Stimulated activated CD8-positive, alpha-beta memory T cell treated with anti-CD3 and anti-CD28 coated beads, Interleukin-4, amount 100 ng/mL, for 1 hour (primary cell): Measurements from ENCODE around the gene DIO3.
"Not testable (repeated sequence)": the region's sequence is repeated elsewhere in the genome, so short reads cannot be mapped to it uniquely, and the experiment has no call there.

ENCODE experiments used
- DNase-seq, 2 donors: peaks; one replicate each; pipeline ENCODE4 v3.0.0-alpha.2; 2020; ENCODE audit warnings: low read depth in 2 of 2, low spot score in 1 of 2

DIO3 gene

DNA sequence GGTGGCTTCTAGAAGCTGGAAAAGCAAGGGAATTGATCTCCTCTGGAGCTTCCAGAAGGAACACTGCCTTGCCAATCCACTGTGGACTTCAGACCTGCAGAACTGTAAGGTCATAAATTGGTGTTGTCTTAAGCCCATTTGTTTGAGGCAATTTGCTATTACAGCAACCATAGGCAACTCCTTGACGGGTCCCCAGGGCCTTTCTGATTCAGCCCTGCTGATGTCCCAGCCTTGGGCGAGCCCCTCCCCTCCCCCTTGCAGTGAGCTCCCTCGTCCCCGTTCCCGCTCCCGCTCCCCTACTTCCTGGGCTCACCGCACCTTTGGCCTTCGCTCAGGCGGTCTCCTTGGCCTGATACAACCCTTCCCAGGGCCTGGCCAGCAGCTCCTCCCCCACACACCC lies 18.9 kb upstream of the DIO3 start:
- no peak for DNase-seq

DNA sequence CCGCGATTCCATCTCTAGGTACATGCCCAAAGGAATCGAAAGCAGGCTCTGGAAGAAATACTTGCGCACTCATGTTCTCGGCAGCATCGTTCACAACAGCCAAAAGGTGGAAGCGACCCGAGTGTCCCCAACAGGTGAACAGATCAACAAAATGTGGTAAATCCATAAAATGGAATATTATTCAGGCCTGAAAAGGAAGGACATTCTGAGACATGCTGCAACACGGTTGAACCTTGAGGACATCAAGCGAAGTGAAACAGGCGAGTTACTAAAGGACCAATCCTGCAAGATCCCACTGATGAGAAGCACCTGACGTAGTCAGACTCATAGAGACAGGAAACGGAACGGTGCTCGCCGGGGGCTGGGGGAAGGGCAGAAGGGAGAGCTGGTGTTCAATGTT lies 17.5 kb upstream of the DIO3 start:
- no peak for DNase-seq

DNA sequence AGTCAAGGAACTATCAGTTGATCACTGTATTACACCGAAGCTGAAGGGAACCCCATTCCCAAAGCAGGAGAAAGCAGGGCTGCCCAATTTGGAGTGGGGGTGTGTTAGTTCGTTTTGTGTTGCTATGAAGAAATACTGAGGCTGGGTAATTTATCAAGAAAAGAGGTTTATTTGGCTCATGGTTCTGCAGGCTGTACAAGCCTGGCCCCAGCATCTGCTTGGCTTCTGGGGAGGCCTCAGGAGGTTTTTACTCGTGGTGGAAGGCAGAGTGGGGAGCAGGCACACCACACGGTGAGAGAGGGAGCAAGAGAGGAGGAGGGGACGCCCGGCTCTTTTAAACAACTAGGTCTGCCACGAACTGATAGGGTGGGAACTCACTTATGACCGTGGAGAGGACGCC lies 16.7 kb upstream of the DIO3 start:
- DNase-seq: no peak

DNA sequence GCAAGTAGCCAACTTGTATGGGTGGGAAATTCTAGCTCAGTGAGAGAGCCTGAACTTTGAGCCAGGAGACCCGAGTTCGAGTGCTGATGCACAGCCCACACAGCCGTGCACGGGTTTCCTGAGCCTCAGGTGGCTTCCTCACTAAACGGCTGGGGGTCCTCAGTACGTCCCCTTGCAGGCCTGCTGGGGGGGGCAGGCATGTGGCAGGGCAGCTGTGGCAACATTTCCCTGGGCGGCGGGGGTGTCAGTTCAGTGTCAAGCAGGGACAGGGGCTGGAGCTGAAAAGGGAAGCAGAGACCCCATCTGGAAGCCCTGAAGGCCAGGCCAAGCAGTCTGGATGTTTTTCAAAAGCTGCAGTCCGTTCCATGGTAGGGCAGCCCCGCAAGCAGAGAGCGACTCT lies 14.6 kb upstream of the DIO3 start:
- DNase-seq: no peak

DNA sequence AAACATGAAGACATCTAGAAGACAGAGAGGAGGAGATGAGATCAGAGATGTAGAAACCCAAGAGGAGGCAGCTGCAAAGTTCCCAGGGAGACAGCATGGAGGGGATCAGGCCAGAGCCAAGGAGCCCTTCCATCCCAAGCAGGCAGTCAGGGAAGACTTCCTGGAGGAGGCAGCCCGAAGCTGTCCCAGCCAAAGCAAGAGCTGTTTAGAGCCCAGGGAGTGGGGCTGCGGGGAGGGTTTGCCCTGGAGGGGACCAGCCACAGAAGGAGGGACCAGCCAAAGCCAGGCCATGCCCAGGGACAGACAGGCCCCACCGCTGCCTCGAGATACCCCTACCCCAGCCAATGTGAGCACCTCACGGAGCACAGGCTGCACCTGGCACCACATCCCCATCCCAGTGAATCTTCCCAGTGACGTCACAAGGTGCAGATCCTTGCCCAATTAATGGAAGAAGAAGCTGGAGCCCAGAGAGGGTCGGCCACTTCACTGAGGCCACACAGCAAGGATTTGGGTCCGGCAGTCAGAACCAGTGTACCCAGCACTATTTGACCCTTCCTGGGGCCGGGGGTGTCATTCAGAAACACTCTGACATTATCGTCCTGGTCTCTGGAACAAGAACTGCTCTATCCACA lies 14.1 kb upstream of the DIO3 start:
- DNase-seq: no peak

DNA sequence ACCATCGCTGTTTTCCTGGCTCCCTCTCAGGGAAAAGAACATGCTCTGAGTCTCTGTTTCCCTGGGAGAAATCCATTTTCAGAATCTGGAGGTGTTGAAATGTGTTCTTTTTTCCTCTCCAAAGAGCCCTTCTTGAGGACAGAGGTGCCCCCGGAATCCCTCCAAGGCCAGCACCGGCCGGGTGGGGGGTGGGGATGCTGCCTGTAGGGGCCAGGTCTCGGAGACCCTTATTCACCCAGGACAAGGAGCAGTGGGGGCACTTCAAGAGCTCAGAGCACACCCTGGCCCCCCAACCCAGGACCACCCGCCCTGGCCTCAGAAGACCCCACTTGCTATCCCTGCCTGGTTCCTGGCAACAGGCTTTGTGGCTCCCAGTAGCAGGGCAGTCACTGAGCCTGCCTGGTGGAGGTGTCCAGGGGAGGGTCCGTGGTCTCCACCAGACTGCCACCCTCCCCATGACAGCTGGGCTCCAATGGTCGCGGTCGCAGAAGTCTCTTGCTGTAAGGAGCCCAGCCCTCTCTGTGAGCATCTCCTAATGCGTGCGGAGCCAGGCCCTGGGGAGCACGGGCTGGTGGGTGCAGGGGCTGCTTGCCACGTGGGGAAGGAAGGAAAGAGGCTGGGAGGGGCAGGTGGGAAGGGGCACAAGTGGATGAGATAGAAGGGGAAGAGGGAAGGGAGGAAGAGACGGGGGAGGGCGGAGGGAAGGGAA lies 13.2 kb upstream of the DIO3 start:
- no peak for DNase-seq

DNA sequence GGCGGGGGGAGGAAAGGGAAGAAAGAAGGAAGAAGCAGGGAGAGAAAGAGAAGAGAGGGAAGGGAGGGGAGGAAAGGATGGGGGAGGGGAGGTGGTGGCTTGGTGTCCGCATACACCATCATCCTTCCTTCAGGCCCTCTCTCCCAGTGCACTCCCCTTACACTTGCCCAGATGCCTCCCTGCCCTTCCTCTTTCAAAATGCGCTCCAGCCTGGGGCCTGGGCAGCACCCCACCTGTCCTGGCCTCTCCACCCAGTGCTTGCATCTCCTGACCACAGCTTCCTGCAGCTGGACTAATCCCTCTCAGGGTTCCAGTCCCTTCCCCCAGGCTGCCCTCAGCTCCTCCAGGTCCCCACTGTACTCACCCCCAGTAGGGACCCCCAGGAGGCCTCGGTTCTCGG lies 12.6 kb upstream of the DIO3 start:
- DNase-seq: no peak

DNA sequence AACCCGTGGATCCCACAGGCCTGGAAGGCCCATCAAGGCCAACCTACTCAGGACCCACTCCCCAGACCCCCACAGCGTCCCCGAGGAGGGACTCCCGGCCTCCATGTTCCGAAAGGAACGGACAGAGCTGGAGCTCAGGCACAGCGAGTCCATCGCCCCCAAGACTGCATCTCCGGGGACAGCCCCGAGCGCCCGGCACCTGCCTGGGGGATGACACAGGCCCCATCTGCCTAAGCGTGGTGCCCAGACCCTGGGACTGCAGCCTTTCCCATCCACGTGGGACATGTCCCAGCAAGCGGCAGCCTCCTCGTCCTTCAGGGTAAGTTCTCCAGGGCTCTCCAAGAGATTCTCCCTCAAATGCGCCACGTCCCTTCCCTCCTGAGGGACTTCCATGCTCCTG lies 12.1 kb upstream of the DIO3 start:
- no peak for DNase-seq

DNA sequence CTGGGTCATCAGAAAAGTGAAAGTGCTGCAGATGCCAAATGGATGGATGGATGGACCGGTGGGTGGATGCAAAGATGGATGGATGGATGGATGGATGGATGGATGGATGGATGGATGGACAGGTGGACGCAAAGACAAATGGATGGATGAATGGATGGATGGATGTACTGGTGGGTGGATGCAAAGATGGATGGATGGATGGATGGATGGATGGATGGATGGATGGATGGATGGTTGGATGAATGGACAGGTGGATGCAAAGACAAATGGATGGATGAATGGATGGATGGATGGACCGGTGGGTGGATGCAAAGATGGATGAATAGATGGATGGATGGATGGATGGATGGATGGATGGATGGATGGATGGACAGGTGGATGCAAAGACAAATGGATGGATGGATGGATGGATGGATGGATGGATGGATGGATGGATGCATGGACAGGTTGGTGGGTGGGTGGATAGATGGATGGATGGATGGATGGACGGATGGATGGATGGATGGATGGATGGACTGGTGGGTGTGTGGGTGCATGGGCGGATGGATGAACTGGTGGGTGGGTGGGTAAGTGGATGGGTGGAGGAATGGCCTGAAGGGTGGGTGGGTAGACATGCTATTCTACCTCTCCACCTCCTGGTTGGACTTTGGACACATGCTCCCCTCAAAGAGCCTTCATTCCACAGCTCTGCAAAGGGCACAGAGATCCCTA lies 10.9 kb upstream of the DIO3 start:
- not testable (repeated sequence) for DNase-seq

DNA sequence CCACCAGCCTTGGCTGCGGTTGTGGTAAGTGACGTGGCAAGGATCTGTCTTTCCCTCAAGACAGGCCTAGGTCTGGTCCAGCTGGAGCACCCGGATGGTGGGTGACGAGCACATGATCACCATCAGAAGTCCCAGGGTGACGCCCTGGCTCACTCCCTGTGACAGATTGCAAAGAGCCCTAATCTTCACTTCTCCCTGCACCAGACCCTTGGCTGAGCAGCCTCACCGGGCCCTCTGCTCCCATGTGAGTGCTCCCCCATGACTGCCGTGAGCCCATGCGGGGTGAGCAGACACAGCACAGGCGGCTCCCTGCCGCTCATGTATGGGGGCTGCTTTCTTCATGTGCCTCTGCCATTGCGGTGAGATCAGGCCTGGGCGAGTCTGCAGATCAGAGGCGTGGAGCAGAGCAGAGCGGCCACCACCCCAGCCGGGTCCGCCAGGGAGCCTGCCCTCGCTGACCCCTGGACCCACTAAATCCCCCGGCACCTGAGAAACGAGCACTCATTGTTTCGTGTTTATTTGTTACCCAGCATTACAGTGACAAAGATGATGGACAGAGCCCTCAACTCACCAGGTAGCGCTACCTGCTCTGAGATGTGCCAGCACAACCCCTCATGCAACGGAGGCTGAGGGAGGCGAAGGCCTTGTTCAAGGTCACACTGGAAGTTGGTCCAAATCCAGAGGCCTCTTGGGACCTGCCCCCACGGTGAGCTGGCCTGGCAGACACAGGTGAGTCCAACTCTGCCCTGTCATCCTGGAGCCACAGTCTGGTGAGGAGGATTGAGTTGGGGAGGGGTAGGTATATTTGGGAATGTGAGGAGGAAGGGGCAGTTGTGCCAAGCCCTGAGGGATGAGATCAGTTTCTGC lies 9.3 kb upstream of the DIO3 start:
- no peak for DNase-seq

DNA sequence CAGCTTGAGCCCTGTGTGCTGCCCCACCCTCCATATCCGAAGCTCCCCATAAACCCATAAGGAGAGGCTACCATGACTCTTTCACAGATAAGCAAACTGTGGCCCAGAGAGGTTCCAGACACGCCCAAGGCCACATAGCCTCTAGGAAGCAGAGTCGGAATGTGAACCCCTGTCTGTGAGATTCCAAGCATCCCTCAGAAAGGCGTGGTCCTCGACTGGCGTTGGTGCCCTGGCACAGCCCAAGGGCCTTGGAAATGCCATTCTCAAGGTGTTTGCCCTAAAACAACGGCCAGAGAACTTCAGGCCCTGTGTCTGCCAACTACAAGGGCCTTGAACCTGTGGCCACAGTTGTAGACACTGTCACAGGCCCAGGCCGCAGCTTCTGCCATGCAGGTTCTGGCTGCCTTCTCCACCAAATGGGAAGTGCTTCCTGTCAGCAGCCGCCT lies 8.5 kb upstream of the DIO3 start:
- DNase-seq: no peak

DNA sequence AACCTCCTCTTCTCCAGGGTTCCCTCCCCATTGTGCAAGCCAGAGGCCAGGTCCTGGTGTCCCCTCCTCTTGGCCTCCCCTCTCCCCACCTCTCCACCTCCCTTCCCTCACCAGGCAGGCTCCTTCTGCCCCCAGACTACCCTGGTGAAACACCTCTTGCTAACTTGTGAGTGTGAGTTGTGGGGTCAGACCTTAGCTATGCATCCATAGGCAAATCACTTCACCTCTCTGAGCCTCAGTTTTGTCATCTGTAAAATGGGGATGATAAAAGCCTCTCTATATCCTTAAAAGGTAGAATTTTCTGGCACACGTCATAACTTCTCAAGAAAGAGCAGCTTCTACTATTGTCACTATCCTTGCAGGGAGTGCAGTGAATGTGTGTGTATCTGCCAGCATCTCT lies 7.9 kb upstream of the DIO3 start:
- DNase-seq: no peak

DNA sequence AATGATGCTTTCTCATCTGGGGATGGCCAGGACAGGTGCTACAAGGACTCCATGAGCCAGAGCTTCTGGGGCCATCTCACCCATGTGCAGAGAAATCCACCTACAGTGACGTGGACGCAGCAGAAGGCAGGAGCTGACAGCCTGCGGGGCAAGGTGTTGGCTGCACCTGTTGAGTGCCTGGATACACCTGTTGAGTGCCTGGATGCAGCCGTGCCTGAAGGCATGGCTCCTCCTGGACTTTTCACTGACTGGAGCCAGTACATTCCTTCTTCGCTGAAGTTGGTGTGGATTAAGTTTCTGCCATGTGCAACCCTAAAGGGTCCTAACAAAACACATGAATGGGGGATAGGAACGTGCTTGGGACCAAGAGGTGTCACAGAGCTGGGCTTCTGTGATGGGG lies 7.4 kb upstream of the DIO3 start:
- no peak for DNase-seq

DNA sequence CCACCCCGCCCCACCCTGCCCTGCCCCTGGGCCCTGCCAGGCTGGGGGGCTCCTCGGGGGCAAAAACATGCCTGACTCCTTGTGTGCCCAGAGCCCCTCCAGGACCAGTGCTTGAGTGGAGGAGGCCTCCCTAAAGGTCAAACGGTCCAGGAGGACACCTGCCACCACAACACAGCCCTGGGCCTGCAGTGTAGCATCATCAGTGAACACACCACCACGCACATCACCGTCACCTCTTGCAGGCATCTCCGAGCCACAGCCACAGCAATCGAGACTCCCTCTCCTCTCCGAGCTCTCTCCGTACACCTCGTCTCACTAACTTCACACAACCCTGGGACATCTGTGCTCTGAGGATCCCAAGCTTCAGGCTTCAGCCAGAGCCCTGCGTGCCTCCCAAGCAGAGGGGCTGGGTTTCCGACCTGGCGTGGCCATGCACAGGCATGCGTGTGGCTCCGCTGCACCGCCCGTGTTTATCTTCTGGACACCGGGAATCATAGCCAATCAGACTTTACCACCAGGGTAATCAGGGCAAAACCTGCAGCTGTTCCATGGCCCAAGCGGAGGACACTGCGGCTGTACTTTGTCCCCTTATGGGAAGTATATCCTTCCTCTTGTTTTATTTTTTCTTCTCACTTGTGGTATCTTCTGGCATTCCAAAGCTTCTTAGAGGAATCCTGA lies 6.2 kb upstream of the DIO3 start:
- no peak for DNase-seq

DNA sequence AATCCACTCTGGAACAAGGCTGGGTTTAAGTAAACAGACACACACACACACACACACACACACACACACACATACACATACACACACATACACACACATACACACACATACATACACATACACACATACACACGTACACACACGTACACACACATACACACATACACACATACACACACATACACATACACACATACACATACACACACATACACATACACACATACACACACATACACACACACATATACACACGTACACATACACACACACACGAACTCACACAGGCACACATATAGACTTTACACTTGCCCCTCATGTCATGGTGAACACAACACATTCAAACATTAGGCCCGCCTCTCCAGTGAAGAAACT lies 5.6 kb upstream of the DIO3 start:
- DNase-seq: not testable (repeated sequence)

DNA sequence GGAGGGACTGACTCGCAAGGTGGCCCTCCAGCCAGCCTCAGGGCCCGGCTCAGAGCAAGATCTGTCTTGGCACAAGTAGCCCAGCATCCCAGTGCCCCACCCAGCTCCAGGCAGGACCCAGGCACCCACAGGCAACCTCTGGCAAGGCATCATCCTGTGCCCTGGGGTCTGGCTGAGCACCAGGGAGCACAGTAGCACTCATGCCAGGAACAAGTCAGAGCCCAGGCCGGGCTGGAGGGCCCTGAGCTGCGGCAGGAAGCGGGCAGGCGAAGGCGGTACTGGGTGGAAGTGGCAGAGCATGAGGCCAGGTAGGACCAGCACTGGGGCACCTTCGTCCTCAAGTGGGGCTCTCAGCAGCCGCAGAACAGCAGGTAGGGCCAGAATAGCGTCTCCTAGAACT lies 5.2 kb upstream of the DIO3 start:
- DNase-seq: no peak

DNA sequence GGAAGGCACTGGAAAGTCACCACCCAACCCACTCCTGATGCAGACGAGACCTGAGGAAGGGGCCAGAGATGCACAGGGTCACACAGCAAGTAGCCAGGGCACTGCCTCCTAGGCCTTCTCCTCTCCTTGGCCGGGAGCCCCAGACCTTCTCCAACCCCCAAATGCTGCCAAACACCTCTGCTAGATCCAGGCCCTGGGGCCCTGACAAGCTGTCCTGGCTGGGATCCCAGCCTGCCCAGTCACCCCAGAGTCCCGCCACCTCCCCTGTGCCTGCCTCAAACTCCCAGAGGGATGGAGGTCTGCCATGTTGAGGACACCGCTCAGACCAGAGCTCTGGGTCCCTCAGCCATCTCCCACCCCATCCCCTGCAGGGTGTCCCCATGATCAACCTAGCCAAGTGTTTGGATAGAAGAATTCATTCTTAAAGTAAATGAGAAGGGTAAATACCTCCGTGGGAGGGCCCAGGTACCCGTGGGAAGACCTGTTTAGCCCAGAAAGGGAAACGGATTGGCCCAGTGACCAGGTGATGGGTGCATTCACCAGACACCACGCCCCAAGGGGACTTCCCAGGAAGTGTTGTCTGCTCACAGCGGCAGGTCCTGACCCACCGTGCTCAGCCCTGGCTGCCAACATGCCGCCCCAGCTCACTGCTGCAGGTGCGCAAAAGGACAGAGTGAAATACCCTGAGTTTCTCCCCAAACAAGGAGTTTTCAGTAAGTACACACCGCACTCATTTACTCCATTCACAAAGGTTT lies 4.6 kb upstream of the DIO3 start:
- no peak for DNase-seq

DNA sequence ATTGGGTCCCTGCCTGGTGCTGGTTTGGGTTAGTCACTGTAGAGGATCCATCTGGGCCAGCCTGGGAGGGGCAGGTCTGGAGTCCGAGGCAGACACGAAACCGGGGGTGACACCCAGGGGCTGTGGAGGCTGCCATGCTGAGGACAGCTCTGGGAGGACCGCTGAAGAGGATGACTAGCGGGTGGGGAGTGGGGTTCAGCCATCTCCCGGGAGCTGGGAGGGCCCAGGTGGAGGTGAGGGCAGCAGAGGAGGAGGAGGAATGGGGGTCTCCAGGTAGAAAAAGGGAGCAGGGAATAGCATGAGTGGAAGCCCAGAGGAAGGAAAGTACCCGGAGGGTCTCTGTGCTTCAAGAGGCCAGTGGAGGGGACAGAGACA lies 4.0 kb upstream of the DIO3 start:
- no peak for DNase-seq

DNA sequence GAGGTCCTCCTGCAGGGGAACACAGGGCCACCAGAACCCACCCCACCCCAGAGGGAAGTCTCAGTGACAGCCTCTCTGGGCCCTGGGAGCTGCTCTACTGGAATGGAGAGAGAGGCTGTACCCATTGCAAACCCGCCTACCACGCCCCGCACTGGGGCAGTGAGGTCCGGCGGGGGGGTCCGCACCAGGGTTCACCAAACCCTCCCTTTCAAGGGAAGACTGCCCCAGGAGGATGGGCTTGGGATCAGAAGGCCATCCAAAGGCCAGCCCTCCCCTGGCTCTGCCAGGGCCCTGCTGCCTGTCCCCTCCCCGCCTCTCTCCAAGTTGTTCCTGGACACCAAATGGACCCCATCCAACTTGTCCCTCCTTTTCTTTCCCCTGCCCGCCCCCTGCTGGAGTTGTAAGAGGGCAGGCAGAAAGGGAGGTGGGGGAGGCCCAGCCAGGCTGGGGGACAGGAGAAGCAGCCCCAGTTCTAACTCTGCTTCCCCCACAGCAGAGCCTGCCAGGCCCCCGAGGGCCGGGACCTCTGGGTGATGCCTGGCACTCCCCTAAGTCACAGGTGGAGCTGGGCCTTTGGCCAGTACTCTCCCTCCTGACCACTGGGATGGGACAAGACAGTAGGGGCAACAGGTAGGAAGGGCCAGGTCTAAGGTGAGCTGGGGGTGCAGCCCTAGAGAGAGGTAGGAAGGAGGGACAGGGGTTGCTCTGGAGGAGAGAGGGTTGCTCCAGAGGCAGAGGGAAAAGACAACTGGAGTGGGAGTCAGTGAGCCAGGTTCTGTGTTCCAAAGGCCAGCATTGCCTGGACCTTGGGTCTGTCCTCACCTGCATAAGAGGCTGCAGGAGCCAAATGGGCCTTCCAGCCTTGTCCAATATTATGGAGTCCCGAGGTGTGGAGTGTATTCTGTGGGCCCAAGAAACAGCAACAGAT lies 3.2 kb upstream of the DIO3 start:
- DNase-seq: no peak
